DND-41 (cell line): ENCODE data around the gene HECTD3.

Experiments
- CTCF ChIP-seq: IDR thresholded peaks from 2 replicates; pipeline ENCODE4 v1.5.1; 2012; ENCODE audit warnings: borderline replicate concordance, low read length, moderate library complexity, mild to moderate bottlenecking; ENCODE audit not compliant: poor library complexity, severe bottlenecking; ENCODE audit errors: extremely low read depth
- EZH2 ChIP-seq: IDR thresholded peaks from 3 replicates; pipeline ENCODE4 v1.6.1; 2012; ENCODE audit warnings: borderline replicate concordance, low read depth, mild to moderate bottlenecking, moderate library complexity, low read length, inconsistent platforms; ENCODE audit not compliant: severe bottlenecking

GRCh38 chr1:44995467-44996238 is 15.5 kb downstream of the HECTD3 start:
- TF ChIP-seq CTCF (no peak), EZH2 (no peak)
